GM21737 (cell line): ENCODE measurements around the gene ATP6V1A.

ENCODE experiments used
- ATAC-seq: cut with Tn5 transposase; IDR thresholded peaks from one replicate; pipeline ENCODE4 v1.9.1; 2021; ENCODE audit warnings: mild to moderate bottlenecking, moderate library complexity; ENCODE audit not compliant: unreplicated experiment

Gene ATP6V1A

DNA sequence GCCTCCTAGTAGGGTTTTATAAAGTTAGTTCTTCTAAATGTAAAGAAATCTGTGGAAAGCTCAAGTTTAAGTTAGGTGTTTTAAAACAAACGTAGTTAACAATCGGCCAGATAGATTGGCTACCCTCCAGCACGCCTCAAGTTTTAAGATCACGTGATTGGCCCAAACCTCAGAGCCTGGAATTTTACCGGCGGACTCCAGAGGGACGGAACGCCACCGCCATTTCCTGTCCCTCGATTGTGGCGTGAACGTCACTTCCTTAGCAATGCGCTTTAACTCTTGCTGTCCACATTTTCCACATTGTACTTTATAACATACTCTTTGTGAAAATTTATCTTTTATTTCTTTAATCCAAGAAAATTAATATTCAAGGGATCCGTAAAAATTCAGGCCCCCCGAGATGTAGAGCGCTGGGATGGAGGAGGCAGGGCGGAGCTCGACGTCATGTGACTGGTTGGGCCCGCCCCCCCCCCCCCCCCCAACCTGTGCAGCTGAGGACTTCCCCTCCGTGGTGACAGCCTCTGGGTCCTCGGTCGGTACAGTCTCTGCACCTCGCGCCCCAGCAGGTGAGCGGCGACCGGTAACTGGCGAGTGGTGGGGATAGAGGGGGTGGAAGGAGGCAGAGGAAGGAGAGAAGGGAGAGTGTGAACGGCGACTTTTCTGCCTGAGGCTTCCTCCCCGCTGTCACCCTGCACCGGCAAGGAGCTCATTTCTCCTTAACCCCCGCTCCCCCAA, at the start of gene ATP6V1A:
Gene ATP6V1A, plus strand, starts transcription at position 488 of the 735 bp plus-strand sequence. CDS start 31,719 bp downstream, outside the sequence.
- ATAC-seq = peak; percentile 40

DNA sequence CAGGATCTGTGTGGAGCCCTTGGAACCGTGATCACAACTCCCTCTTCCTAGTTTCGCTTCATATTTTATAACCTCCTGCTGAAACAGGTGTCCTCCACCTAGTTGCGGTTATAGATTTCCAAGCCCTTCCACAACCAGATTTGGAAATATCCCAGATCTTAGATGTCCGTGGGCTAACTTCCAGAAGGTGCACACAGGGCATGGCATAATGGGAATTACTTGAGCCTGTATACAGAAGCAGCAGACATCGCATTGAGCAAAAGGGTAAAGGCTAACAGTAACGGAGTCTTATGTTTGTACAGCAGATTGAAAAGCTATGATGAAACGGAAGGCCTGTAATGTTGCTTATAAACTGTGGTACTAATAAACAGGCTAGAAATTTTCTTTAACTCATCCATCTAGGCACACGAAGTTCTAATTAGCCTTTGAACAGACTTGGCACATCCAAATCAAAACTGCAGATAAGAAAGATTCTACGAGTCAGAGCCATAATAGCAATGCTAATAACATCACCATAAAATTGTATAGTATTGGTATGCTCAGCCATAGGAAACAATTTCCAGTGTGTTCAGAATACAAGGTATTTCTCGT, 49.2 kb upstream of the ATP6V1A start:
- ATAC-seq = no peak

GRCh38 chr3:113698213-113698742, 48.6 kb upstream of the ATP6V1A start:
- ATAC-seq = no peak

- ATAC-seq = no peak
These were observed 47.9 kb upstream of the ATP6V1A start for GRCh38 chr3:113698956-113699355.

GRCh38 chr3:113707835-113708234, 39.0 kb upstream of the ATP6V1A start:
- no peak for ATAC-seq

- no peak for ATAC-seq
These were observed 34.7 kb upstream of the ATP6V1A start for GRCh38 chr3:113712129-113712528.

DNA sequence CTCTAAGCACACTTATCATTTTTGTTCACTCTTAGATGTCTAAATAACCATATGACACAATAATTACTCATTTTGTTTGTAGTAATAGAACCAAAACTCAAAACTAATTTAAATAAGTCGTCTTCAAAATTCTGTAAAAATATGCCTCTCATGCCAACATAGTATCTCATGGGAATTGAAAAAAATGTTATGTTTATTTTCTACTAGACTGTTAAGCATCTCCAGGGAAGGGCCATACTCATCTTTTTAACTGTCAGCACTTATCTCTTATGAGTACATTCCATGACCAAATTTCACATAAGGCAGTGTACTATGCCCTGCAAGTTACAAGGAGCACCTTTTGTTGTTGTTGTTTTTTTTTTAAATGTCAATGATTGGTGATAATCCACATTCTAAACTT, 32.1 kb upstream of the ATP6V1A start:
- ATAC-seq = no peak

DNA sequence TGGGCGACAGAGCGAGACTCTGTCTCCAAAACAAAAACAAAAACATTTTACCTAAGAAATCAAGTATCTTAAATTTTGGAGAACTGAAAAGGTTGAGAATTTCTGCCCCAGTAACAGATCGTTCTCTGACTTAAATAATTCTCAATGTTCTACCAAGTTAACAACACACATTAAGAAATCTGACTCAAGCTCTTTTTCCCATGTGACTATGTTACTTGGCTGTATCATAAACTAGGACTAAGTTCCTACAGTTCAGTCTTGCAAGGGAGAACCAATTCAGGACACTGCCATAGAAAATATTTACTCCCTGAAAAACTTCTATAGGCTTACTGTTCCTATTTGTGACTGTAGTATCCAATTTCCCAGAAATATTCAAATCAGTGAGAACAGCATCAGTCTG, 29.5 kb upstream of the ATP6V1A start:
- no peak for ATAC-seq

GRCh38 chr3:113717818-113718217, 29.0 kb upstream of the ATP6V1A start:
- ATAC-seq = no peak

GRCh38 chr3:113719294-113719693, 27.5 kb upstream of the ATP6V1A start:
- ATAC-seq = no peak

GRCh38 chr3:113719758-113720157, 27.1 kb upstream of the ATP6V1A start:
- ATAC-seq = no peak

GRCh38 chr3:113721636-113722035, 25.2 kb upstream of the ATP6V1A start:
- ATAC-seq = no peak

- ATAC-seq = no peak
These were observed 18.2 kb upstream of the ATP6V1A start for GRCh38 chr3:113728661-113729060.

DNA sequence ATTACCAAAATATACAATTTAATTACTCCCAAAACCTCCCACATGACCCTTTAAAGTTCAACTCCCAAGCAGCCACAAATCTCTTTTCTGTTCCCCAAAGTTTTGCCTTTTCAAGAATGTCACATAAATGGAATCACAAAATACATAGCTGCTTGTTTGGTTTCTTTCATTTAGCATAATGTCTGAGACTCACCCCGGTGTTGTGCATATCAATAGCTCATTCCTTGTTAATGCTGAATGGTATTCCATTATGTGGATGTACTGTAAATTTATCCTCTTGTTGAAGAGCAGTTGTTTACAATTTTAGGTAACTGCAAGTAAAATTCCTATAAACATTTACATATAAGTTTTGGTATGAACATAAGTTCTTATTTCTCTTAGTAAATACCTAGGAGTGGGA, 16.3 kb upstream of the ATP6V1A start:
- ATAC-seq = no peak

- ATAC-seq = no peak
These were observed 15.1 kb upstream of the ATP6V1A start for GRCh38 chr3:113731694-113732093.

- no peak for ATAC-seq
These were observed 10.2 kb upstream of the ATP6V1A start for GRCh38 chr3:113736548-113737089.

- no peak for ATAC-seq
These were observed 5.7 kb upstream of the ATP6V1A start for GRCh38 chr3:113741086-113741485.

DNA sequence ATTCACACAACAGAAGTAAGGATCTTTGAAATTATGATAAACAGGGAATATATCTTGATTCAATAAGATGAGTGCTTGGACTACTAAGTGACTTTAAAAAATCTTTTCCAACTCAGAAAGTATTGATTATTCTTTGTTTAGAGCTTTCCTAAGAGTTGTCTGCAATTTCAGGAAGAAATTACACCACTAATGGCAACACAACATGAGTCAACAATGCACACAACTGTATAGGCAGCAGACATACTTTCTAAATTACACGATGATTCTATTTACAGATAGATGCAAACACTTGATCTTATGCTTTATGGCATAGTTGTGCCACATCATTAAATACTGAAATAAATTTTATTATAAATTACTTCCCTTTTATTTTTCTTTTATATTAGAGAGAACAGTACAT, 5.2 kb upstream of the ATP6V1A start:
- ATAC-seq = no peak

DNA sequence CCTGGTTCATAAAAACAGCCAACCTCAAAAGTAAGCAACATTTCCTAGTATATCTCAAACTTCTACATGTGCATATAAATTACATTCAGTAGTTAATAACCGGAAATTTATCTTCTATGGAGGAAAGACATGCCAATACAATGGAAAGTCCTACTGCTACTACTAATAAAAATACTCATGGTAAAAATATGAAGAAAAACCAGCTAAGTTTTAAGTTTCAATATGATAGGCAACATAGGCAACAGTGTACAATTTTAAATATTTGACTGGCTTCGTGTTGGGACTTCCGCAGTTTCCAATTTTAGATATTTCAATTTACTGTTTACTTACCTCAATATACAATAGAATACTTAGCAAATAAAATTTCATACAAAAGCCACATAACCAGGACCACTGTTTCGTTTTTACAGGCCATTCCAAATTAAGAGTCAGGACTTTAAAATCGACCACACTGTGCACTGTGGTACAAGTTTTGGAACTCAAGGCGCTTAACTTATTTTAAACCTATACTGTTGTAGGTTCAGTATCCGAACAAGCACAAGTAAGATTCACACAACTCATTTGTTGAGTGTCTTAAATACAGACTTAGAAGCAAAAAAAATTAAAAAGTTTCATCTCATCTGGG, 3.7 kb upstream of the ATP6V1A start:
- ATAC-seq = no peak

- ATAC-seq = peak; percentile 59
These were observed 1.7 kb upstream of the ATP6V1A start for GRCh38 chr3:113744941-113745755.
